ENCODE data around the gene TRABD2B. TPM values are rescaled to one million over a fixed set of nuclear protein-coding genes. Genes with fewer than 3 reads are reported as not detected.

The TRABD2B gene
- total and polyA plus RNA-seq, 2 experiments from 2014 or later: 1.00 to 2.3 TPM

- no peaks in the 10 kb centered on the region for H3K36me3 ChIP-seq (replicated peaks; ENCODE audit: insufficient read depth, low read depth)
- no peak overlapping the region for H3K27ac ChIP-seq
- H4K20me1 ChIP-seq (ENCODE audit: insufficient read depth, poor library complexity, severe bottlenecking): no peaks in the 10 kb centered on the region
- H3K9me3 ChIP-seq (ENCODE audit: low read depth): no peaks in the 10 kb centered on the region
- no peak overlapping the region for H3K4me2 ChIP-seq
- no peaks in the 10 kb centered on the region for H3K27me3 ChIP-seq
- 100% methylated on average over 1 of the region's 1 CpG for WGBS (ENCODE audit: low lambda C conversion rate, missing lambda C conversion rate)
- H3K4me1 ChIP-seq (ENCODE audit: insufficient read depth): no peaks in the 10 kb centered on the region
- no peak for DNase-seq (ENCODE audit: low spot score)
- no peak overlapping the region for H2AFZ ChIP-seq
- no peaks in the 10 kb centered on the region for H3K9me2 ChIP-seq (replicated peaks; ENCODE audit: insufficient read depth)
- no peak overlapping the region for H3K4me3 ChIP-seq
- TF ChIP-seq CTCF (IDR thresholded peaks at IDR 0.05; ENCODE audit: poor library complexity) (no peak), EZH2phosphoT487 (IDR thresholded peaks at IDR 0.05; ENCODE audit: low read depth, severe bottlenecking, unreplicated experiment) (no peak), EZH2 (IDR thresholded peaks at IDR 0.05; ENCODE audit: borderline replicate concordance) (no peak)
- no peaks in the 10 kb centered on the region for H3K79me2 ChIP-seq
Observed at GRCh38 chr1:47888294-47888629, 108.9 kb downstream of the TRABD2B start.

GRCh38 chr1:47887475-47888293 is 109.5 kb downstream of the TRABD2B start:
- H4K20me1 ChIP-seq (ENCODE audit: insufficient read depth, poor library complexity, severe bottlenecking): no peaks in the 10 kb centered on the region
- H2AFZ ChIP-seq: no peak overlapping the region
- no peaks in the 10 kb centered on the region for H3K79me2 ChIP-seq
- TF ChIP-seq EZH2phosphoT487 (IDR thresholded peaks at IDR 0.05; ENCODE audit: low read depth, severe bottlenecking, unreplicated experiment) (no peak), CTCF (IDR thresholded peaks at IDR 0.05; ENCODE audit: poor library complexity) (no peak), EZH2 (IDR thresholded peaks at IDR 0.05; ENCODE audit: borderline replicate concordance) (no peak)
- DNase-seq (ENCODE audit: low spot score): no peak
- H3K9me3 ChIP-seq (ENCODE audit: low read depth): no peaks in the 10 kb centered on the region
- no peak overlapping the region for H3K4me2 ChIP-seq
- no peak overlapping the region for H3K4me3 ChIP-seq
- no peaks in the 10 kb centered on the region for H3K27me3 ChIP-seq
- no peaks in the 10 kb centered on the region for H3K9me2 ChIP-seq (replicated peaks; ENCODE audit: insufficient read depth)
- no peaks in the 10 kb centered on the region for H3K36me3 ChIP-seq (replicated peaks; ENCODE audit: insufficient read depth, low read depth)
- WGBS (ENCODE audit: low lambda C conversion rate, missing lambda C conversion rate): 61% methylated on average over 15 of the region's 16 CpGs
- peaks cover under 1% of the 10 kb centered on the region for H3K4me1 ChIP-seq (ENCODE audit: insufficient read depth)
- no peak overlapping the region for H3K27ac ChIP-seq

- 100% methylated on average over 2 of the region's 2 CpGs for WGBS (ENCODE audit: low lambda C conversion rate, missing lambda C conversion rate)
- no peak overlapping the region for H2AFZ ChIP-seq
- no peaks in the 10 kb centered on the region for H3K79me2 ChIP-seq
- no peaks in the 10 kb centered on the region for H3K9me3 ChIP-seq (ENCODE audit: low read depth)
- no peaks in the 10 kb centered on the region for H3K27me3 ChIP-seq
- H3K36me3 ChIP-seq (replicated peaks; ENCODE audit: insufficient read depth, low read depth): no peaks in the 10 kb centered on the region
- H3K4me3 ChIP-seq: no peak overlapping the region
- H3K9me2 ChIP-seq (replicated peaks; ENCODE audit: insufficient read depth): no peaks in the 10 kb centered on the region
- no peak overlapping the region for H3K4me2 ChIP-seq
- H3K4me1 ChIP-seq (ENCODE audit: insufficient read depth): peaks cover 7% of the 10 kb centered on the region
- H3K27ac ChIP-seq: no peak overlapping the region
- no peaks in the 10 kb centered on the region for H4K20me1 ChIP-seq (ENCODE audit: insufficient read depth, poor library complexity, severe bottlenecking)
- DNase-seq (ENCODE audit: low spot score): no peak
- TF ChIP-seq CTCF (IDR thresholded peaks at IDR 0.05; ENCODE audit: poor library complexity) (no peak), EZH2 (IDR thresholded peaks at IDR 0.05; ENCODE audit: borderline replicate concordance) (no peak), EZH2phosphoT487 (IDR thresholded peaks at IDR 0.05; ENCODE audit: low read depth, severe bottlenecking, unreplicated experiment) (no peak)
Observed at GRCh38 chr1:47887060-47887459, 110.1 kb downstream of the TRABD2B start.

Data from hepatocyte (in vitro differentiated cells).